ENCODE data around the gene TMEM19. TPM values are rescaled to one million over a fixed set of nuclear protein-coding genes. Genes with fewer than 3 reads are reported as not detected.

The TMEM19 gene
- total RNA-seq, 1 donor from 2014 or later: 25.8 TPM

DNA sequence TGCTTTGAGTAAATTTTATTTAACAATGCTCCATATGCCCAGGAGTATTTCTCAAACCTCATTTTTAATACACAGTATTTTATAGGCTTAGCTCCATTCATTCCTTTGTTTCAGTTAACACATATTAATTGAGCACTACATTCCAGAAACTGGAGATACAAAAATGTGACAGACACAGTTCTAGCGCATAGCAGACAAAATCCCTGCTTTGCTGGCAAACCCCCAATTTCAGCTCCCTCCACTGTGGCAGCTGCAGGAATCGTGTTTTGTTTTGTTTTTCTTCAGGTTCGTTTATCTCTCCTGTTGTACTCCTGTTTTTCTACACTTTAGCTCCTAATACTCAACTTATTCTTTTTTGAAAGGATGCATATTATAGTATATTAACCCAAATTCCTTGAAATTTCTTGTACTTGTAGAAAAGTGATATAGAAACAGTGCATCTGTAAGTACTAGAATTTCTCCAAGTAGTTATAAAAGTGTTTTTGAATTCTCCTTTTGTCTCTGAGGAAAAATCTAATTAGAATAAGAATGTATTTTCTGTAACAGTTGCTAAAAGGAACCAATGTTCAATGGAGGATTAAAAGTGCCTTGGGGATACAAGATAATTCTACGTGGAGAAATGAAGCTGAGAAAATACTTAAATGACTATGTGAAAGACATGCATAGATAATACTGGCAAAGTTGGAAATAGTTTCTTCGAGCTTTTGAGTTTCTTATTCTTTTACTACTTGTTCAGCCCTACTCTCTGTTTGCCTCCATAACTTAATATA, 62.4 kb downstream of the TMEM19 start:
- TF ChIP-seq, protein P1, sequence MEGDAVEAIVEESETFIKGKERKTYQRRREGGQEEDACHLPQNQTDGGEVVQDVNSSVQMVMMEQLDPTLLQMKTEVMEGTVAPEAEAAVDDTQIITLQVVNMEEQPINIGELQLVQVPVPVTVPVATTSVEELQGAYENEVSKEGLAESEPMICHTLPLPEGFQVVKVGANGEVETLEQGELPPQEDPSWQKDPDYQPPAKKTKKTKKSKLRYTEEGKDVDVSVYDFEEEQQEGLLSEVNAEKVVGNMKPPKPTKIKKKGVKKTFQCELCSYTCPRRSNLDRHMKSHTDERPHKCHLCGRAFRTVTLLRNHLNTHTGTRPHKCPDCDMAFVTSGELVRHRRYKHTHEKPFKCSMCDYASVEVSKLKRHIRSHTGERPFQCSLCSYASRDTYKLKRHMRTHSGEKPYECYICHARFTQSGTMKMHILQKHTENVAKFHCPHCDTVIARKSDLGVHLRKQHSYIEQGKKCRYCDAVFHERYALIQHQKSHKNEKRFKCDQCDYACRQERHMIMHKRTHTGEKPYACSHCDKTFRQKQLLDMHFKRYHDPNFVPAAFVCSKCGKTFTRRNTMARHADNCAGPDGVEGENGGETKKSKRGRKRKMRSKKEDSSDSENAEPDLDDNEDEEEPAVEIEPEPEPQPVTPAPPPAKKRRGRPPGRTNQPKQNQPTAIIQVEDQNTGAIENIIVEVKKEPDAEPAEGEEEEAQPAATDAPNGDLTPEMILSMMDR (IDR thresholded peaks at IDR 0.05; ENCODE audit: insufficient read depth, low read depth, low read length): no peak
- TF ChIP-seq EZH2 (IDR thresholded peaks at IDR 0.05; ENCODE audit: insufficient read depth, low read length): no peak
- no peaks in the 10 kb centered on the region for H3K36me3 Mint-ChIP-seq (ENCODE audit: low read depth, unreplicated experiment)
- Histone ChIP-seq H4K20me1 (ENCODE audit: insufficient read depth, low read length) (no peaks in the 10 kb centered on the region), H3K79me2 (ENCODE audit: insufficient read depth, low read length) (no peaks in the 10 kb centered on the region), H3K27me3 (ENCODE audit: insufficient read depth, low read length) (peaks cover 19% of the 10 kb centered on the region), H2AFZ (ENCODE audit: low read depth, low read length) (no peak overlapping the region), H3K27ac (ENCODE audit: low read depth, low read length) (no peak overlapping the region), H3K36me3 (ENCODE audit: insufficient read depth, low read length) (no peaks in the 10 kb centered on the region), H3K4me1 (ENCODE audit: insufficient read depth, low read length) (no peaks in the 10 kb centered on the region), H3K4me2 (ENCODE audit: low read length) (no peak overlapping the region), H3K9me3 (ENCODE audit: insufficient read depth, low read depth, low read length) (no peaks in the 10 kb centered on the region), H3K9ac (ENCODE audit: low read length) (no peak overlapping the region), H3K4me3 (ENCODE audit: insufficient read depth, low read depth, low read length) (no peak overlapping the region)
- DNase-seq (ENCODE audit: low read depth) (no peak), FAIRE-seq (no peak)
- peaks cover 2% of the 10 kb centered on the region for H3K27me3 Mint-ChIP-seq (ENCODE audit: low read depth, unreplicated experiment)
- no peaks in the 10 kb centered on the region for H3K9me3 Mint-ChIP-seq (ENCODE audit: unreplicated experiment)
- H3K4me1 Mint-ChIP-seq (ENCODE audit: low read depth, unreplicated experiment): peaks cover 3% of the 10 kb centered on the region
- no peak overlapping the region for H3K27ac Mint-ChIP-seq (ENCODE audit: unreplicated experiment)
- H3K4me3 Mint-ChIP-seq (ENCODE audit: unreplicated experiment): no peak overlapping the region

DNA sequence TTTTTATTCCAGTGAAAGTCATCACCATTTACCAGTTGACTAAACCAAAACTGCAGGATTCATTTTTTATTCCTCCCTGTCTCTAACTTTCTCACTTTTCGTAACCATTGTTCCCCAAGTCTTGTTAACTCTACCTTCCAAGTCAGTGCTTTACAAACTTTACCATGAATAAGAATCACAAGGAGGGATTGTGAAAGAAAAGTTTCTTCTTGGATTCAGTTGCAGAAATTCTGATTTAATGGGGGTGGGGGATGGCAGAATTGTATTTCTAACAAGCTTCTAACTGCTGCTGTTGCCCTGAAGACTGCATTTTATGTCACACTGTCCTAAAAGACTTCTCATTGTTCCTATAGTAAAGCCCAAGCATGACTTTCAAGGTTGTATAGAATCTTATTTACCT, 63.8 kb downstream of the TMEM19 start:
- Mint-ChIP-seq H3K4me1 (ENCODE audit: low read depth, unreplicated experiment) (peaks cover under 1% of the 10 kb centered on the region), H3K36me3 (ENCODE audit: low read depth, unreplicated experiment) (no peaks in the 10 kb centered on the region), H3K9me3 (ENCODE audit: unreplicated experiment) (no peaks in the 10 kb centered on the region), H3K4me3 (ENCODE audit: unreplicated experiment) (no peak overlapping the region), H3K27me3 (ENCODE audit: low read depth, unreplicated experiment) (peaks cover 2% of the 10 kb centered on the region), H3K27ac (ENCODE audit: unreplicated experiment) (no peak overlapping the region)
- Histone ChIP-seq H3K9me3 (ENCODE audit: insufficient read depth, low read depth, low read length) (no peaks in the 10 kb centered on the region), H4K20me1 (ENCODE audit: insufficient read depth, low read length) (no peaks in the 10 kb centered on the region), H3K36me3 (ENCODE audit: insufficient read depth, low read length) (no peaks in the 10 kb centered on the region), H3K4me3 (ENCODE audit: insufficient read depth, low read depth, low read length) (no peak overlapping the region), H3K27me3 (ENCODE audit: insufficient read depth, low read length) (peaks cover 19% of the 10 kb centered on the region), H3K4me2 (ENCODE audit: low read length) (no peak overlapping the region), H3K9ac (ENCODE audit: low read length) (no peak overlapping the region), H2AFZ (ENCODE audit: low read depth, low read length) (no peak overlapping the region), H3K27ac (ENCODE audit: low read depth, low read length) (no peak overlapping the region), H3K79me2 (ENCODE audit: insufficient read depth, low read length) (peaks cover under 1% of the 10 kb centered on the region), H3K4me1 (ENCODE audit: insufficient read depth, low read length) (no peaks in the 10 kb centered on the region)
- no peak for TF ChIP-seq EZH2 (IDR thresholded peaks at IDR 0.05; ENCODE audit: insufficient read depth, low read length)
- TF ChIP-seq, protein P1 (IDR thresholded peaks at IDR 0.05; ENCODE audit: insufficient read depth, low read depth, low read length): no peak
- DNase-seq (ENCODE audit: low read depth) (no peak), FAIRE-seq (no peak)

DNA sequence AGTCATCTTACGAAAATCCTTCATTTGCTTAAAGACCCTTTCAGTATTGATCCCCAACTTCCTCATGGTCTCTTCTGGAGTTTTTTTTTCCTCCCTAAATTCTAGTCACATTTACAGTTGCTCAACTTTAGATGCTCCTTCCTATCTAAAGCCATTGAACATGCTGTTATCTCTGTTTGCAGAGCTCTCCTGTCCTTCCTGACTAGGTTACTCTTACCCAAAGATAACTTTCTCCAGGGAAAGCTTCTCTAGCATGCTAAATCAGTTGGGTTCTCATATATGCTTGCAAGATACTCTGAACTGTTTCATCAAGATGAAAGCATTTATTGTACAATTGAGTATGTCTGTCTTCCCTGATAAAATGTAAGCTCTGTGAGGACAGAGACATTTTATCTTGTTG, 67.0 kb downstream of the TMEM19 start:
- H3K27ac Mint-ChIP-seq (ENCODE audit: unreplicated experiment): no peak overlapping the region
- no peaks in the 10 kb centered on the region for H3K36me3 ChIP-seq (ENCODE audit: insufficient read depth, low read length)
- peaks cover 2% of the 10 kb centered on the region for H3K27me3 Mint-ChIP-seq (ENCODE audit: low read depth, unreplicated experiment)
- peaks cover 4% of the 10 kb centered on the region for H3K4me1 Mint-ChIP-seq (ENCODE audit: low read depth, unreplicated experiment)
- no peaks in the 10 kb centered on the region for H3K9me3 ChIP-seq (ENCODE audit: insufficient read depth, low read depth, low read length)
- peaks cover 19% of the 10 kb centered on the region for H3K27me3 ChIP-seq (ENCODE audit: insufficient read depth, low read length)
- peaks cover 7% of the 10 kb centered on the region for H3K36me3 Mint-ChIP-seq (ENCODE audit: low read depth, unreplicated experiment)
- H3K27ac ChIP-seq (ENCODE audit: low read depth, low read length): no peak overlapping the region
- no peaks in the 10 kb centered on the region for H3K9me3 Mint-ChIP-seq (ENCODE audit: unreplicated experiment)
- DNase-seq (ENCODE audit: low read depth): no peak
- H2AFZ ChIP-seq (ENCODE audit: low read depth, low read length): no peak overlapping the region
- peaks cover 16% of the 10 kb centered on the region for H4K20me1 ChIP-seq (ENCODE audit: insufficient read depth, low read length)
- no peak overlapping the region for H3K4me3 ChIP-seq (ENCODE audit: insufficient read depth, low read depth, low read length)
- peaks cover 10% of the 10 kb centered on the region for H3K4me1 ChIP-seq (ENCODE audit: insufficient read depth, low read length)
- H3K9ac ChIP-seq (ENCODE audit: low read length): no peak overlapping the region
- TF ChIP-seq, protein P1 (IDR thresholded peaks at IDR 0.05; ENCODE audit: insufficient read depth, low read depth, low read length): no peak
- TF ChIP-seq EZH2 (IDR thresholded peaks at IDR 0.05; ENCODE audit: insufficient read depth, low read length): no peak
- no peak overlapping the region for H3K4me3 Mint-ChIP-seq (ENCODE audit: unreplicated experiment)
- H3K4me2 ChIP-seq (ENCODE audit: low read length): no peak overlapping the region
- no peak for FAIRE-seq
- H3K79me2 ChIP-seq (ENCODE audit: insufficient read depth, low read length): peaks cover 32% of the 10 kb centered on the region
